Stimulated activated CD8-positive, alpha-beta memory T cell treated with anti-CD3 and anti-CD28 coated beads, Interleukin-12 subunit alpha, Interleukin-12 subunit beta, amount 100 ng/mL, for 4 hours (primary cell): ENCODE data around the gene SRRM3.
"Not testable (repeated sequence)": the region's sequence is repeated elsewhere in the genome, so short reads cannot be mapped to it uniquely, and the experiment has no call there.

Experiments
- DNase-seq: peaks from one replicate; pipeline ENCODE4 v3.0.0-alpha.2; 2020; ENCODE audit warnings: low read depth

Gene SRRM3, protein sequence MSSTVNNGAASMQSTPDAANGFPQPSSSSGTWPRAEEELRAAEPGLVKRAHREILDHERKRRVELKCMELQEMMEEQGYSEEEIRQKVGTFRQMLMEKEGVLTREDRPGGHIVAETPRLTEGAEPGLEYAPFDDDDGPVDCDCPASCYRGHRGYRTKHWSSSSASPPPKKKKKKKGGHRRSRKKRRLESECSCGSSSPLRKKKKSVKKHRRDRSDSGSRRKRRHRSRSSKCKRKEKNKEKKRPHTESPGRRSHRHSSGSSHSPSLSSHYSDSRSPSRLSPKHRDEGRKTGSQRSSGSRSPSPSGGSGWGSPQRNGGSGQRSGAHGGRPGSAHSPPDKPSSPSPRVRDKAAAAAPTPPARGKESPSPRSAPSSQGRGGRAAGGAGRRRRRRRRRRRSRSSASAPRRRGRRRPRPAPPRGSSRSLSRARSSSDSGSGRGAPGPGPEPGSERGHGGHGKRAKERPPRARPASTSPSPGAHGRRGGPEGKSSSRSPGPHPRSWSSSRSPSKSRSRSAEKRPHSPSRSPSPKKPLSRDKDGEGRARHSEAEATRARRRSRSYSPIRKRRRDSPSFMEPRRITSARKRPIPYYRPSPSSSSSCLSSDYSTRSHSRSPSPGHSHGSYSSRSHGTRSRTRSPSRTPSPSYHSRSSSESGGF

DNA sequence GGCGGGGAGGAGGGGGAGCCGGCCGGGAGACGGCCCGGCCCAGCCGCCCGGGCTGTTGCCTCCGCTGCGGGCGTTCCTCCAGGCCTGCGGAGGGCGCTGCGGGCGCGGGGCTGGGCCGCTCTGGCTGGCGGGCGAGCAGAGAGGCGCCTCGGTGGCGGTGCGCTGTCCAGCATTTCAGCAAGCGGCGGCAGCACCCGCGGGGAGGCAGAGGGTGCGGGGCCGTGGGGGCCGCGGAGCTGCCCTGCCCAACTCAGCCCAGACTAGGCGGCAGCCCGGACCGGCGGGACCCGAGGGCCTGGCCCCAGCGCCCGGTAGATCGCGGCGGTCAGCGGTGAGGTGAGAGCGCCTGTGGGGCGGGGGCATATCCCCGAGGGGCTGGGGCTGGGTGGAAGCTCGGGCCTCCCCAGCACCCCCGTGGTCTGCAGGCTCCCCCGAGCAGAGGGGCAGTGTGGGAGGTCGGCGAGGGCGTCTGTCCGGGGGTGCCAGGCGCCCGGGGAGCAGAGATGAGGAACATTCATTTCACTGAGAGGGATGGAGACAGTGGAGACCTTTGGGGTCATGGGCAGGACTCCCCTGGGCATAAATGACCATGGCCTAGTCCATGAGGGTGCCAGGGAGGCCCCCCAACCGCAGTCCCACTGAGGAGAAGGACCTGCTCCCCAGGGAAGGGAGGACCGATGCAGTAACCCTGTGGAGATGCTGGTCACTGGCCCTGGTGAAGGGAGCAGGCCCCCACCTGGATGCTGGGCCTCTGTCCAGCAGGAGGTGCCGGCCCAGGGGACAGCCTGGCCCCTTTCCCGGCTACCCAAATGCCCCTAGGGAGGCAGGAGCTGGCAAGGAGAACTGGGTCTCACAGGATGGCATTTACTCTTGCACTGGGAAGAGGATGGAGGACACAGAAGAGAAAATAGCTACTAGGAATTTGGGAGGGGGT, at the start of gene SRRM3:
SRRM3 (plus strand) TSS at position 165 of the 934 bp plus-strand sequence. CDS start 33,171 bp downstream, outside the sequence.
- peak; percentile 67 for DNase-seq

DNA sequence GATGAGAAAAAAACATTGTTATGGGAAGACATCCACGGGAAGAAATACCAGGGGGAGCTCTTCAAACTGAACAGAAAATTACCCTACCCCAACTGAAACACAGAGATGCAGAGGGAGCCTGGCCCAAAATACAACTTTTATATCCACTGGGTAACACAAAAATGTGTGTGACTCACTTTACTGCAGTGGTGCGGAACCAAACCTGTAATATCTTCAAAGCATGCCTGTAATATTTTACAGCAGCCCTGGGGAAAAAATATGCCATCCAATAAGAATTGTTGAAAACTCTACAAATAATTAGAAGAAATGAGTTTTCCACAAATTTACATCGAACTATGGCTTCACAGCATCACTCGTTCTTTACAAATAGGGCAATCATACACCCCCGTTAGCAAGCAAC, 49.8 kb upstream of the SRRM3 start:
- DNase-seq, result no peak

DNA sequence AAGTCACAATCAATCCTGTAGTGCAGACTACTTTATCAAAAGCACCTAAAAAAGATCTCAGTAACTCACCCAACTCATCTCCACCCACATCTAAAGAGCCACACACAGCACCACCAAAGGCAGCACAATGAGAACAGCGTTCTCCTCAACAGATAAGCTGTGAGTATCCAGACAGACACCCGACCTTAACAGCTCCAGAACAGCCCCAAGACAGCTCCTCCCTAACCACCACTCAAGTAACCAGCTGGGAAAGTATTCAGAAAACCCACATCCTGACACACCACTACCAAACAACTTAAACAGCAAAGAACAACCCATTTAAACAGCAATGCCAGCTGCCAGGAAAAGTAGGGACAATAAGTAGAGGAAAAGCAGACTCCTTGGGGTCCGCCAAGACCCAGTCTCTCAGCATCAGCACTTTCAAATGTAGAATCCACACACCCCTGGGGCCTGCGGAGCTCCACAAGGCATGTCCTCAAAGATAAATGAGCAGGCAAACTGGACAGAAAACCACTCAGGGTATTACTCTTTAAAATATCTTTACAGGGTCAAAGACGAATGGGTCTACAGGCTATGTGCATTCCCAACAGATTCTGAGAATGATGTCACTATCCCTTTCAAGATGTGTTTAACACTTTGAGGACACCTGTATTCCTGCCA, 48.0 kb upstream of the SRRM3 start:
- not testable (repeated sequence) for DNase-seq

DNA sequence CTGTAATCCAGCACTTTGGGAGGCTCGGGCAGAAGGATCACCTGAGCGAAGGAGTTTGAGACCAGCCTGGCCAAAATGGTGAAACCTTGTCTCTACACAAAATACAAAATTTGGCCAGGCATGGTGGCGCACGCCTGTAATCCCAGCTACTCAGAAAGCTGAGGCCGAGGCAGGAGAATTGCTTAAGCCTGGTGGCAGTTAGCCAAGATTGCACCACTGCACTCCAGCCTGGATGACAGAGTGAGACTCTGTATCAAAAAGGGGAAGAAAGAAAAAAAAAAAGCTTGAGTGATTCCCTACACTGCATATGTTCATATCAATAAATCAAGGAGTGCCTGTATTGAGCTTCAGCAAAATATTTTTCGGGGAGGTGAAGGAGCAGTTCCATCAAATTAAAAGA, 45.8 kb upstream of the SRRM3 start:
- no peak for DNase-seq

DNA sequence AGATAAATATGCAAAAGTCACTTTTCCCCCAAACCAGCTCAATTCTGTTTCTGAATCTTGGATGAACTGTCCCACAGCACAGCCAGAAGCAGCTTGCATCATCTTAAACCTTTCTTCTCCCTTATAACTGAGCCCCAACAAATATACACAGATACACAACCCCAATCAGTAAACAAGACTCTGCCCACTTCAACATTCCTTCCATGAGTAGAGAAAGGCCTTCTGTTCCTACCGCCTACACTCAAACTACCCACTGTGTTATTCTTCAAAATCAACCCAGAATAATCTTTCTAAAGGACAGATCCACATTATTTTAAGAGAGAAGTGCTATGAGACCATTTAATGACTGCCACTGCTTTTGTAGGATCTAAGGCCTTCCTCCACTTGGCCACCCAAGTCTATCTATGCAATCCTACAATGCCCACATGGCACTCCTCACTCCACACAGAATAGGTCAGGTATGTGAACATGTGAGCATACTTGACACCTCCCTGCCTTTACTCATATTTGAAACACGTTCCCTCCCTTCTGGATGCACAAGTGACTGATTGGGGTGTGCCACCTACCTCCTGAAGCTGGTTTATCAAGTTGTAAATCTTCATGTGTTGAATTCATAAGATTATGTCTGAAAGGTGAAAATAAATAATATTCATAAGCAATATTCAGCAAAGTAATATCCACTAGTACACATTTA, 44.6 kb upstream of the SRRM3 start:
- DNase-seq, result not testable (repeated sequence)

DNA sequence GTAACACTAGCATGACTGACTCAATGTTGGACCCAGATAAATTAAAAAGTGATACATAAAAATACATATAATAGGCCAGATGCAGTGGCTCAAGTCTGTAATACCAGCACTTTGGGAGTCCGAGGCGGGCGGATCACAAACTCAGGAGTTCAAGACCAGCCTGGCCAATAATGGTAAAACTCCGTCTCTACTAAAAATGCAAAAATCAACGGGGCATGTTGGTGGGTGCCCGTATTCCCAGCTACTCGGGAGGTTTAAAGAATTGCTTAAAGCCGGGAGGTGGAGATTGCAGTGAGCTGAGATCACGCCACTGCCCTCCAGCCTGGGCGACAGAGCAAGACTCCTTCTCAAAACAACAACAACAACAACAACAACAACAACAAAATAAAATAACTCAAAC, 43.3 kb upstream of the SRRM3 start:
- not testable (repeated sequence) for DNase-seq

DNA sequence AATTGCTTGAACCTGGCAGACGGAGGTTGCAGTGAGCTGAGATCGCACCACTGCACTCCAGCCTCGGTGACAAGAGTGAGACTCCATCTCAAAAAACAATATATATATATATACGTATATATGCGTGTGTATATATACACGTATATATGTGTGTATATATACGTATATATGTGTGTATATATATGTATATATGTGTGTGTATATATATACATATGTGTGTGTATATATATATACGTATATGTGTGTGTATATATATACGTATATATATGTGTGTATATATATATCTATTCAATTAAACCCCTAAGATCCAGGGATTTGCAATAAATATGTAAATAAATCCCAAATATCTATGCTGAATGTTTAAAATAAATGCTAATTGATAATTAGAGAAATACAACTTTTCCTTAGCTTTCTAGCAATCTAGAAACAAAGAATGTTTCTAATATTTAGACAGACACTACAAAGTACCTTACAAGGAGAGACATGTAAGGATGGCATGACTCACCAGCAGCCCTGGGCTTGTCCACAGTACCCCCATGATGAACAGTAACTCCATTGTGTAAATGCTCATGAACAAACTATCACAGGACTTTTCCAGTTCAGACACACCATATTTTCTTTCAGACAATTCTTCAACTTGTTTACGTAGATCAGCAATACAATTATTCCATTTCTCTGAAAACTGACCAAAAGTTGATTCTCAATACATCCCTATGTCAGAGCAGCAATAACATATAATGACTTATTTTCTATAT, 39.1 kb upstream of the SRRM3 start:
- DNase-seq, result not testable (repeated sequence)

DNA sequence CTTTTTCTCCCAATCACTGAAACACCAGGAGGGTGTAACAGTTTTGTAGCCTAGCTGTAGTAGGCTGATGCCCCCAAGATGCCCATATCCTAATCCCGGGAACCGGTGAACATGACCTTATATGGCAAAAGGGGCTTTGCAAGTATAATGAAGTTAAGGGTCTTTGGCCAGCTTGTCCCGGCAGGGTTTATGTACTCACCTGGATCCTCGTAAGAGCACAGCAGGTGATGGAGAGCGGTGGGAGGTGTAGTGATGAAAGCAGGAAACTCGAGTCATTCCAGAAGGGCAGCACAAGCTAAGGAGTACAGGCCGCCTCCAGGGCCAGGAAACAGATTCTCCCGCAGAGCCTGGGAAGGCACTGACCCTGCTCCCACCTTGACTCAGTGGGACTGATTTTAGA, 37.9 kb upstream of the SRRM3 start:
- DNase-seq, result not testable (repeated sequence)

DNA sequence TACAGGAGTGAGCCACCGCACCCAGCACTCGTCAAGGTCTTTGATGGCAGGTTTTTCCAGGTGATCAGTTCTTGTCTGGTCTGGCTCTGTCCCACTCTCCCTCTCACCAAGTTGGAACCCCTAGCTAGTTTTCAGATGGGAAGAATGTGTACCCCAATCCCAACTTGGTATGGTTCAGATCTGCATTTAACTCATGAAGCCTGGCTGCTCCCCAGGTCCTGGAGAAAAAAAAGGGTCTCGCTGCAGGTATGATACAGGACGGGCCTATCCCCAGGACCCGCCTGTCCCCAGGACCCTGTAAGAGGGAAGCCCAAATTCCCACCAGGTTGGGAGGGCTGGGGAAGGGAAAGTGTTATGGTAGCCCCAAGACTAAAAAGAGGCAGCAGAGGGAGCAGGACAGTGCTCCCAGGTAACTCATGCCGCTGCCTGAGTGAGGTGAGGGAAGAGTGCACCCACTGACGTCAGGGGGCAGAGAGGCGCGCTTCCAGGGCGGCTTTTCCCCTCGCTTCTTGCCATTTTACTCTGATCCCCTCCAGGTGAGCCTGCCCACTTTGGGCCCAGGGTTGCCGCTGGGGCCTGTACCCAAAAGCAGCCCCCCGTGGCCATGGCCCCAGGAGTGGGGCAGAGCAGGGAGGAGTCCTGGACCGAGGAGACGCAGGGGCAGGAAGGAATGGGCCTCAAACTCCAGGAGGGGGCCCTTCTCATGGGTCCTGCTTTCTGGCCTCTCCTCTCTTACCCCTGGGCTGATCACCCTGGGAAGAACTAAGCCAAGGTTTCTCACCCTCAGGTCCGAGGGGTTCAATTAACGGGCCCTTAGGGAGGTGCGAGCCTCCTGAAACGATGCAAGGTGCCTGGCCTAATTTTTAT, 36.4 kb upstream of the SRRM3 start:
- DNase-seq, result no peak

DNA sequence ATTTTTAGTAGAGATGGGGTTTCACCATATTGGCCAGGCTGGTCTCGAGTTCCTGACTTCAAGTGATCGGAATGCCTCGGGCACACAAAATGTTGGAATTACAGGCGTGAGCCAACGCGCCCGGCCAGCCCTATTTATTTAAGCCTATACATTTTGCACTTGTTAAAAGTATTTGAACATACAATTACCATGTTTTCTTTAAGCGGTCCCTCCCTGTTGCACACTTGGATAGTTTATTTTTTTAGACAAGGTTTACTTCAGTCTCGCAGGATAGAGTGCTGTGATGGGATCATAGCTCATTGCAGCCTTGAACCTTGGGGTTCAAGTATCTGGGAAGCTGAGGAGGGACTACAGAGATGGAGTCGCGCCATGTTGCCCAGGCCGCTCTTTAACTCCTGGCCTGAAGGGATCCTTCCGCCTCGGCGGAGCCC, 35.7 kb upstream of the SRRM3 start:
- no peak for DNase-seq

DNA sequence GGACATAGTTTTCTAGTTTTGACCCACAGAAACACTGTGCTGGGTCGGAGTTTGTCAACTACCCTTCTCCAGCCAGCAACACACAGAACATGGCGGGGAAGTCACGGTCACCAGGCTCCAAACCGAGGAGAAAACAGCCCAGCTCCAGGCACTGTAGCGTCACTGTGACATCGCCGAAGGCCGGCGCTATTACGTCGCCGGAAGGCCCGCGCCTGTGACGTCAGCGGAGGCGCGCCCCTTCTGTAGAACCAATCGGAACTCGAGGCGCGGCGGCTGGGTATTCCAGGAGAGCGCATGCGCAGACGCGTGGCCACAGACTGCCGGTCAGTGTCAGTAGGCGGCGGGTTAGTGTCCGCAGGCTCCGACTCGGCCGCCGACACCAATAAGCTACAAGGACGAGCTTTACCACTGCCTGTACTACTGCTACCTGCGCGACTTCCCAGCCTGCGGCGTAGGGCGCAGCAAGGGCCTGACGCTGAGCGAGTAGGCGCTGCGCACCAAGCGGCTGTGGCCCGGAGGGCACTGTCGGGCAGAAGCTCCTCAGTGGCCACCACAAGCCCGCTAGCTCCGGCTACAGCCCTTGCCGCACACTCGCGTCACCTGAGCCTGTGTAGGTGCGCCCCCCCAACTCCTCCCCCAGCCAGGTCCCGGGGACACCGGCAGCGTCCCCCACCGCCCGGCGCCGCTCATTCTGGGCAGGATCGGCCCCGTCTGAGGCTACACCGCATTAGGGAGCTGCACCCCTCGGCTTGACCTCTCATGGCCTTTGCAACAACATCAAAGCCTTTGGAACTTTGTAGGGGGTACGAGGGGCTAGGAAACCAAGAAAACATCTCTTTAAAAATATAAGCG, 35.1 kb upstream of the SRRM3 start:
- peak; percentile 82 for DNase-seq

DNA sequence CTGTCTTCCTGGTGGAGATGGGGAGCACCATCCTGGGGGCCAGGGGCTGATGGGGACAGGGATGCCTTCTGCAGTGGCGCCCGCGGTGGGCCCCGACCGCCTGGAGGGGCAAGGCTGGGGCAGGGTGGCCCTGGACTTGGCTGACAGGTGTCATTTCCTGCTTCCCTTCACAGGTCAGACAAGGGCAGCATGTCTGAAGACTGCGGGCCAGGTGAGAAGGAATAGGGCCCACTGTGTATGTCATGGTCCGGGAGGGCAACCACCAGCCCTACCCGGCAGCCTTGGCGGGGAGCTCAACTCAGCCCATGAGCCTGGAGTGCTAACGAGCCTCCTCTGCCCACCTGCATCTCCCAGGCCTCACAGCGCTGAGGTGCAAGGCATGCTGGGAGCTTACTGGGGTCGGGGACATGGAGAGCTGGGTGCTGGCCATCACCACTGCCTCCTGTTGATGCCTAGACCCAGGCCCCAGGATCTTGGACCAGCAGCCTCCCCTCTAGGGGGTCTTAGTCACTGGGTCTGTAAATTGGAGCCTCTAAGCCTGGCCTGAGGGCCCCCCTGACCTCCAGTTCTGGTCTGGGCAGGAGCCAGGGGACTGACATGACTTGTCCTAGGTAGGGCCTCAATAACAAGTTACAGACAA, 28.0 kb upstream of the SRRM3 start:
- DNase-seq, result no peak

DNA sequence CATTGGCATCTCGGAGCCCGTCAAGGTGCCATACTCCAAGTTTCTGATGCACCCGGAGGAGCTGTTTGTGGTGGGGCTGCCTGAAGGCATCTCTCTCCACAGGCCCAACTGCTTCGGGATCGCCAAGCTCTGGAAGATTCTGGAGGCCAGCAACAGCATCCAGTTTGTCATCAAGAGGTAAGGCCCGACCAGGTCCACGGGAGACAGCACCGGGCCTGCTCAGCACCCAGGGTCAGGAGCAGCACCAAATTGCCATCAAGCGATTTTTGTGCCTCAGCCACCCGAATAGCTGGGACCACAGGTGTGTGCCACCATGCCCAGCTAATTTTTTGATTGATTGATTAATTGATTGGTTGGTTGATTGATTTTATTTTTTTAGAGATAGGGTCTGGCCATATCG, 24.7 kb upstream of the SRRM3 start:
- not testable (repeated sequence) for DNase-seq

DNA sequence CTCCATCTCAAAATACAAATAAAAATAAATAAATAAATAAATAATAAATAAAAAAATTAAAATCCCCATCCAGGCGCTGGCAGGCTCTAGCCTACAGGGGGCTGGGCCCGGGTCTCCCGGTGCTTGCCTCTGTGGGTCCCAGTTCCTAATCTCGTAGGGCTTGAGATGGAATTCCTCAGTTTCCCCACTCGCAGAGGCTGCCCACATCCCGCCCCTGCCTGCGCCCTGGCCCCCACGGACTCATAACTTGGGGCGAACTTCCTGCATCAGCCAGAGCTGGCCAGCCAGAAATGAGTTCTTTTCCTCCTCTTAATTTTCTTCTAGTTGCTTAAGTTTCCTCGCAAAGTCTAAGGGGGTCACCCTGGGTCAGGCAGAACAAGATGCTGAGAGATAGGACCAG, 22.0 kb upstream of the SRRM3 start:
- no peak for DNase-seq

DNA sequence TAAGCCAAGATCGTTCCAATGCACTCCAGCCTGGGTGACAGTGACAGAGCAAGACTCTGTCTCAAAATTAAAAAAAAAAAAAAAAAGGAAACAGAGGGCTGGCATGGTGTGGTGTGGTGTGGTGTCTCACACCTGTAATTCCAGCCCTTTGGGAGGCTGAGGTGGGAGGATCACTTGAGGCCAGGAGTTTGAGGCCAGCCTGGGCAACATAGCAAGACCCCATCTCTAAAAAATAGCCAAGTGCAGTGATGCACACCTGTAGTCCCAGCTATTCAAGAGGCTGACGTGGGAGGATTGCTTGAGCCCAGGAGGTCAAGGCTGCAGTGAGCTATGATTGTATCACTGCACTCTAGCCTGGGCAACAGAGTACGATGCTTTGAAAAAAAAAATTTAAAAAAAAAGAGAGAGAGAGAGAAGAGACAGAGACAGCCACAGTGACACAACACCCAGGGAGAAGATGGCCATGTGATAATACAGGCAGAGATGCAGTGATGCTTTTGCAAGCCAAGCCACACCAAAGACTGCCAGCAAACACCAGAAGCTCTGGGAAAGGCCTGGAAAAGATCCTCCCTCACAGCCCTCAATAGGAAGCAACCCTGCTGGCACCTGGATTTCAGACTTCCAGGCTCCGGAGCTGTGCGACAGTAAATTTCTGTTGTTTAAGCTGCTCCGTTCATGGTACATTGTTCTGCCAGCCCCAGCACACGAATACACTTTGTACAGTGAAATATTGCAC, 19.3 kb upstream of the SRRM3 start:
- no peak for DNase-seq

DNA sequence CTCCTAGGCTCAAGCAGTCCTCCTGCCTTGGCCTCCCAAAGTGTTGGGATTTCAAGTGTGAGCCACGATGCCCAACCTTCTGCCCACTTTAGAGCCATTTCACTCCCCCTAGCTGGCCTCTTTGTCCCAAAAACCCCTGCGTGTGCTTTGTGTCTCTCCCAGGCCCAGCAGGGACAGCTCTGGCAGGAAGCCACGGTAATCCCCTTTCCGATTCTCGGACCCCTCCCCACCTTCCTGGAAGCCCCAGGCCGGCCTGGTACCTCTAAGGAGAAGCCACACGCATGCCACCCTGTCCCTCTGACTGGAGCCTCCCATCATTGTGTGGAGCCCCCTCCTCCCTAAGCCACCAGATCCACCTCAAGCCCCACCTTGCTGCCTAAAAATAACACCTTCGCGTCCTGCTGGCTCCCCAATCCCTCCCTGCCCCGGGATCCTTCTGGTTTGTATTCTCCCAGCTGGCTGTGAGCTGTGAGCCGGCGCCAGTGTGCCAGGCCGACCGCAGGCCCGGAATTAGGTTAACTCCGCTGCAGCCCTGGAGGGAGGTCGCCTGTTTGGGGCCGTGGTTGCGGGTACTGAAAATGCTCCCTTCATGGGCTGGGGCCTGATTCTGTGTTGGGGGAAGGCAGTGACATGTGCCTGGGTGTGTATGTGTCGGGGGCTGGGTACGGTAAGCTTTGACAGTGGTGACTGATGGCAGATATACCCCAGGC, 16.4 kb upstream of the SRRM3 start:
- DNase-seq, result no peak

DNA sequence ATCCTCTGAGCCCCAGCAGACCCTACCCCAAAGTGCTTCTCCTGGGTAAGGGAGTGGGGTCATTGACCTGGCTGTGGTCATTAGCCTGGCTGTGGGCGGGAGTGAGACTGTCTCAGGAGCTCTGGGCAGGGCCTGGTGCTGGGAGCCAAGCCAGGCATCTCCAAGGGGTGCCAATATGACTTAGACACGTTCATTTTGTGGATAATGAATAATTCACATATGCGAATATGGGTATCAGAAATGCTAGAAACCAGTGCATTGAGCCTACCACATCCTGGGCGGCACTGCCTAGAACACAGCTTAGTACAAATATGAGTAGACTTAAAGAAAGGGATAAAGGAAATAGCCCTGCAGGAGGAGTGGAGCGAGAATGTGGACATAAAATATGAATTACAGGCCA, 14.4 kb upstream of the SRRM3 start:
- no peak for DNase-seq
